Non-pigmented ciliary epithelial cell (primary cell): ENCODE data around the gene ARSJ.

ENCODE experiments used
- DNase-seq: peaks from one replicate; pipeline ENCODE4 v3.0.0-alpha.2; 2010; ENCODE audit warnings: low read depth

ARSJ gene

GRCh38 chr4:113899271-113900070, 80.0 kb downstream of the ARSJ start:
- DNase-seq, result no peak

GRCh38 chr4:113893546-113893945, 85.9 kb downstream of the ARSJ start:
- no peak for DNase-seq

DNA sequence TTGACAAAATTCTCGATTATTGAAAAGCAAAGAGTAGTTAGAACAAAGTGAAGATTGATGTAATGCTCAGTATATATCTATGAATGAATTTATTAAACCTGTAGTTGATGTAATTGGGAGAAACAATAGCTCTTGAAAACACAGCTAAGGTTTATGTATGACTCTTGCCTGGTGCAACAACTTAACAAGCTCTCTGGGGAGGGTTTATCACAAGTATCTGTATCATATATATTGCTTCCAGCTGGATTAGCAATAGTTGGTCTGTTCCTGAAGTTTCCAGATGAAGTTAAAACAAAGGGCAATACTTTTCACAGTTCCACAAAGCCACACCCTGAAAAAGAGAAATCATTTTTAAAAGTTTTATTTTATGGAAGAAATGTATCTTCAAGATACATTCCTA, 91.4 kb downstream of the ARSJ start:
- no peak for DNase-seq

DNA sequence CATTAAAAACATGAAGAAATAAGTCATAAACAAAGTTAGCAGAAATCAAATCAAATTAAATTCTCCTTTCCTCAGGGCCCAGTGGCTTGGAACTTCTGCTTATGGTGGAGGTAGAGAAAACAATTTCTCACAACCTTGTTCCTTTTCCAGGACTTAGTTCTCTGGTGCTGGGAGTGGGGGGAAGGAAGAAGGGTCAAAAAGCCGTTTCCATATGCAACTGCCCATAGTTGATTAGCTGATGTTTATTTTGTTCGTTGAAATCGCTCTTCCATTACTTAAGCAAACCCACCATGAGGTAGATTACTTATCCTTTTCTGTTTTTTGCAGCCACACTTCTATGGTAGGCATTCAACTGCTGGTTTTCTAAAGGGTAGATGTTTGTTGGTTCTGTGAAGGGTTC, 94.2 kb downstream of the ARSJ start:
- no peak for DNase-seq

DNA sequence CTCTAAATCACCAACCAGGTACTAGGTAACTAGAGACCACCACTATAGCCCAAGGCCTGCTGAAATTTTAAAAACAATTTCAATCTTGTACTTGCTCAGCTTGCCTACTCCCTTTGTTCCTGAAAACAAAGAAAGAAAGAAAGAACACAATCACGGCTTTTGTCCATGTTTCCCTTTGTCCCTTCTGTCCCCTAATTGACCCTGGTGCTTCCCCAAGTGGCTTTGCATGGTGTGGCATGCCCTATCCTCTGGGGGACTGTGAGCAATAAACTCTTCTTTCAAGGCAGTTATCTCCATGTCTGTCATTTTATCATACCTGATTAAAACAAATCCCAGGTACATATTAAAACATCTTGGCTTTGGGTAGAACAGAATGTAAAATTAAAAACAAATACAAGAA, 94.8 kb downstream of the ARSJ start:
- DNase-seq, result no peak

DNA sequence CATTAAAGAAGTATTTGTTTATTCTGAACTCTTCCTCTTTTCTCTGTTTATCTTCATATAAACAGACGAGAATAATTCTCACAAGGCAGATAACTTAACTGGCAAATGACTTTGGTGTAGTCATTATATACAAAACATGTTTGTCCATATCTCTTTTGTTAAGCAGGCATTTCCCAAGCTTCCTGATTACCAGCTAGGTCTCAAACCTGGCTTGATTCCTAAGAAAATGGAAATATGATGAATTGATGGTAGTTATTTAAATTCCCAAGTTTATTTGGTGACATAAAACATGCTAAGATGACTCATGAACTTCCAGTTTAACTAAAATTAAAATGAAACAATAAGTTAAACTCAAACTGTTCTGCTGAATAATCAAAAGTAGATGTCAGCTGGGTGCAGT, 96.8 kb downstream of the ARSJ start:
- DNase-seq, result no peak

DNA sequence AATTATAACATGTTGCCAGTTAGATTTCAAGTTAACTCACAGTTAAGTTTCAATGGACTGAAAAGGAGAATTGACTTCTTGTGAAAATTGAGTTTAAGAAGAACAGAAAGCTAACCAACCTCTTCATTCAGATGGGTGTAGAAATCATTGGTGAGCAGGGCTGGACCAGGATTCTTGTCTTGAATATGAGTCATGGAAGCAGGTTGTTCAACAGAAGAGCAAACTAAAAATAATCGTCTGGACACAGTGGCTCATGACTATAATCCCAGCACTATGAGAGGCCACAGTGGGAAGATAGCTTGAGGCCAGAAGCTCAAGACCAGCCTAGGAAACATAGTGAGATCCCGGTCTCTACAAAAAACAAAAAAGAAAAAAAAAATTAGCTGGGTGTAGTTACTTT, 98.2 kb downstream of the ARSJ start:
- no peak for DNase-seq

DNA sequence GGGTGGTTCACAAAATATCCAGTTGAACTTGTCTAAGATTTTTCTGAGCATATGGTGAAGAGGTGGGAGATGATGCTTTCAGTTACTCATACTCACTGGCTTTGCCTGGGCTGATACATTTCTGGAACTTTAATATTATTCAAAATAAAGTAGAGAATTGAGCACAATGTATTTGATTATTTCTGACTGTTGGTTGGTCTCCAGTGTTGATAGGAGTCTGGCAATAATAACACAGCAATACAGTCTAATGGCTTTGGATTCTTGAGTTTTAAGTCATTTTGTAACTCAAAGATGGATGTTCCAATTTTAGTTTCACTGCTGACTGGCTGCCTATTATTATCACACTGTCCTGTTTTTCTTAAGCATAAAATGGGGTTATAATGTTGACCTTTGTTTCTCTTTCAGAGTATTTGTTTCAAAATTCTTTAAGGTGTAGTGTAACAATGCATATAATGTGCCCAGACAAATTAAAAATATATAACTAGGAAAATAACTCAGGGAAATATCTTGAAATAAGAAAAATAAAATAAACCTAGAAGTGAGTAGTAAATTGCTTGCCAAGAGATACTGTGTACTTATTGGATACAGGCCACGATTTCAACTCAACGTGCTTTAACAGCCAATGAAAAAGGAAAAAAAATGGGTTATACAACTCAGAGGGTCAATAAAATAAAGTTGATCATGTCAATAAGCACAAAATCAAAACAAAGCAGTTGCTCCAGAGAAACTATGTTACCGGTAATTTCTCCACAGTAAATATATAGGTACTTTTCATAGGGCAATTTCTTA, 99.0 kb downstream of the ARSJ start:
- DNase-seq, result no peak

DNA sequence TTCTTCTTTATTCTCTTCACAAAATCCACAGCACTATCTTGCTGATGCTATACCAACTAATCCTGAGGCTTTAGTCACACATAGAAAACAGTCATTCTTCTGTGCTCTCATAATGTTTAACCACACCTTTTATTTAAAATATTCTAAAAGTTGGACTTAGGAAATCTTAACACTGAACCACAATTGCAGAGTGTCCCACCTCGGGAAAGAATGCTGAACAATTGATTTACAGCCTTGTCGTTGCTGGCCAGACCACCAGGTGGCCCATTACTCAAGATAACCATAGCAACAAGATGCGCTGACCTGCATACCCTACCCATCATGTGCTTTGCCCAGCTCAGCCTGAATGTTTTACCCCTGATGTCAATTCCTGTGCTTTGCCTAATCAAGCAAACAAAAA, 100.8 kb downstream of the ARSJ start:
- no peak for DNase-seq

DNA sequence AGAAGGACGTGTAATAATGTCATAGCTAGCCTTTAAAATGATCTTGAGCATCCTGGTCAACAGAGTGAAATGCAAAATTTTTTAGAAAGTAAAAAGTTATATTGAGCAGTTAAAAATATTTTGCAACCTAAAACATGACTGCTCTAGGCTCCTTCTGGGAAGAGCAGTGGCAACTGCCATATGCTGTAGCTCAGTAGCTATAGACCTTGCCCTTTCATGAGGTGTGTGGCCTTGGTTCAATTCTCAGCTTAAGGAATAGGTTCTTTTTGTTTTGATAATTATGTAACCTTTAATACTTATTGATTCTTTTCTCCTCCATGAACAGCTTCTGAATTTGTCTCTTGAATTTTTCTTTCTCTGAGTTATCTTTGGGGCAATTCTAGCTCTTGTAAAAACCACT, 105.0 kb downstream of the ARSJ start:
- DNase-seq, result no peak

DNA sequence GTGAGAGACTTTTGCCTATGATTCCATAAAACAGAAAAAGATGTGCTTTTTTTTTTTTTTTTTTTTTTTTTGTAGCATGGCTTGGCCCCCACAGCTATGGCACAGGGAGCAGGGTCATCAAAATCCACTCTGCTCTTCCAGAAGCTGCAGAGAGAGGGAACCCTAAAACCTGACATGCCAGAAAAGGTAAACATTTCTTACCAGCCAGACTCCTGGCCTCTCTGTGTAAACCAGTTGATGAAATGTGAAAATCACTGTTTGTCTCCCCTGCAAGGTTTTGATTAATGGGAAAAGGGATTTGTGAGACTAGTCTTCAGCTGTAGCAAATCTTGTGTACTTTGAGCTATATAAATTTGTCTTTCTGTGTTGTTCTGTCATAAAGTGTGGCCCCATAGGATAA, 105.9 kb downstream of the ARSJ start:
- no peak for DNase-seq

DNA sequence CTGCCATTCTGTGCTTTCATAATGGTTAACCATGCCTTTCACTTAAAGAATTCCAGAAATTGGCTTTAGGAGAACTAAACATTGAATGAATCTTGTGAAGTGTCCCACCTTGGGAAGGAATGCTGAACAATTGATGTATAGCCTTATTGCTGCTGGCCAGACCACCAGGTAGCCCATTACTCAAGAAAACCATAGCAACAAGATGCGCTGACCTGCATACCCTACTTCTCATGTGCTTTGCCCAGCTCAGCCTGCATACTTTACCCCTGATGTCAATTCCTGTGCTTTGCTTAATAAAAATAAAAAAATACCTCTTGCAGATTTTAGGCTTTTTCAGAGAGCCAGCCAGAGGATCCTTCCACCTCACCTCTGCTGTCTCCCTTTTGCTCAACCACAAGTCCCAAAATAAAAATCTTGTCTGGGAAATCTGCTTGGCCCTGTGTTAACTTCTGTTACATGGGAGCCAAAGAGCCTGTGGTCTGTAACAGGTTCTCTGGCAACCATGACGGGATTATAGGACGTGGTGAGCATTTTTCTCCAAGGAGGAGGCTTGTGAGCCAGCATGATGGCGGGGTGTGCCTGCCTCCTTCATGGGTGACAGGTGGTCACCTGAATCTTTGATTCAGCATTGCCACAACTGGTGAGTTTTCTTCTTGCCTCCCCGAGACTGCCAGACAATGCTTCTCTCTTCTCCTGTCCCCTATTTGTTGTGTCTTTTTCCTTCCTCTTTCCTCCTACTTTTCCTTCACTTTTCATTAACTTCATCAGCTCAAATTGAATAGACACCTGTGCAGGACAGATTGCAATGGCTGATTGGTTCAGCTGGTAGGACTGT, 106.8 kb downstream of the ARSJ start:
- DNase-seq, result no peak

DNA sequence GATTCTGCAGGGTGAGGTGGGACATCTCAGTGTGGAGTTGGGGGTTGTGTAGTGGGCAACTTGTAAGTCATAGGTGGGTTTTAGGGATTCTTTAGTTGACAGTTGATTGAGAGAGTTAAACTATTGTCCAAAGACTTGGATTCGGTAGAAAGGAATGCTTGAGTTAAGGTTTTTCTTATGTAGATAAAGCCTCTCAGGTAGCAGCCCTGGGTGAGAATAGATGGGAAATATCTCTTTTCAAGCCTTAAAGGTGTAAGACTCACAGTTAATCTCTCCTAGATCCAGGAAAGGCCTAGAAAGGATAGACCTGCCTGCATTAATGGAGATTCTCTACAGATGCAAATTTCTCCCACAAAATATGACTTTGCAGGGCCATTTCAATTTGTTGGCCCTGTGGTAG, 108.4 kb downstream of the ARSJ start:
- DNase-seq, result no peak

- no peak for DNase-seq
Observed at GRCh38 chr4:113869743-113870375, 109.6 kb downstream of the ARSJ start.

DNA sequence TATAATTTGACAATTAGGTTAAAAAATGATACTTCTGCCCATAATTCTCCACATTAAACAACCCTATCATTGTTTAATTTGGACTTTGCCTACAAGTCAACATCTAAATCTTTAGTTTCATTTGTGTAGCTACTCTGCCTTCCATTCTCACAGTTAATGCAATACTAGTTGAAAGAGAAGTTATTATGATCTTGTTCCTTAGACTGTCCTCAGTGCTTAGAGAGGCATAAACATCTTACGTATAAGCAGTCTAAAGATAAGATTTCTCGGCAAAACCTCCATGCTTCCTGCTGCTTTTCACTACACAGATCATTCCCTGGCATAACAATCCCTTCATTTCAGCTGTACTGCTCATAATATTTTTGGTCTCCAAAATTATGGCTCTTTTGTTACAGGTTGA, 112.8 kb downstream of the ARSJ start:
- no peak for DNase-seq

DNA sequence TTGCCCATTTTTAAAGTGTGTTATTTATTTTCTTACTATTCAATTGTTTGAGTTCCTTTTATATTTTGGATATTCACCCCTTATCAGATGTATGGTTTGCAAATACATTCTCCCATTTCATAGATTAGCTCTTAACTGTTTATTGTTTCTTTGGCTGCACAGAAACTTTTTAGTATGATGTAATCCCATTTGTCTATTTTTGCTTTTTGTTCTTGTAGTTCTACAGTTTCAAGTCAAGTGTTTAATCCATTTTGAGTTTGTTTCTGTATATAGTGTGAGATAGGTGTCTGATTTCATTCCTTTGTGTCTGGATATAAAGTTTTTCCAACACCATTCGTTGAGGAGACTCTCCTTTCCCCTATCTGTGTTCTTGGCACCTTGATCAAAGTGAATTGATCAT, 120.5 kb downstream of the ARSJ start:
- no peak for DNase-seq

- DNase-seq, result no peak
Observed at GRCh38 chr4:113851816-113852215, 127.6 kb downstream of the ARSJ start.
